Suprapubic skin (tissue), 3 donors: ENCODE measurements around the gene CAPN13.

Experiments
- CTCF ChIP-seq, 2 donors: fragments of 200-600 bp in 1 of 2; fragments of 450-650 bp in 1 of 2; sonication (generic) in 1 of 2; IDR thresholded peaks; one replicate each; pipeline ENCODE4 v1.5.1; 2016 to 2019; ENCODE audit warnings: antibody characterized with exemption in 2 of 2, mild to moderate bottlenecking in 1 of 2, moderate library complexity in 1 of 2
- EP300 ChIP-seq: sonication (generic); formaldehyde crosslinking; IDR thresholded peaks from one replicate; pipeline ENCODE4 v1.6.1; 2017; ENCODE audit warnings: antibody characterized with exemption
- POLR2A ChIP-seq, 2 donors: fragments of 450-650 bp; IDR thresholded peaks; one replicate each; pipeline ENCODE4 v1.6.1; 2017; ENCODE audit warnings: antibody characterized with exemption in 2 of 2, mild to moderate bottlenecking in 2 of 2, moderate library complexity in 2 of 2

- no peak for TF ChIP-seq POLR2A (IDR thresholded peaks at IDR 0.05)
- TF ChIP-seq CTCF (IDR thresholded peaks at IDR 0.05), result no peak
- no peak for TF ChIP-seq EP300
Measured at GRCh38 chr2:30732376-30732775, 74.9 kb downstream of the CAPN13 start.
